HL-60 (cell line): ENCODE data around the gene ARL14.

Experiments used
- DNase-seq, 2 experiments: peaks; one replicate each; pipeline ENCODE4 v3.0.0-alpha.2; 2010 to 2020; ENCODE audit warnings: low read depth in 1 of 2, low spot score in 1 of 2
- H3K27ac ChIP-seq: fragments of 250-450 bp; sonication (Bioruptor Pico); replicated peaks from 2 replicates; pipeline ENCODE4 v1.5.1; 2020; ENCODE audit warnings: mild to moderate bottlenecking, moderate library complexity
- H3K27me3 ChIP-seq: fragments of 250-450 bp; sonication (Bioruptor Pico); 2 replicates; pipeline ENCODE4 v1.5.1; 2021; ENCODE audit warnings: mild to moderate bottlenecking, moderate library complexity; ENCODE audit not compliant: insufficient read depth, poor library complexity, severe bottlenecking
- H3K4me3 ChIP-seq: replicated peaks from 2 replicates; pipeline ENCODE4 v1.5.1; 2011; ENCODE audit warnings: mild to moderate bottlenecking, control low read depth, low read length; ENCODE audit not compliant: insufficient read depth
- GABPA ChIP-seq: IDR thresholded peaks from 2 replicates; pipeline ENCODE4 v1.6.1; 2012; ENCODE audit warnings: low read depth
- POLR2AphosphoS5 ChIP-seq: IDR thresholded peaks from 2 replicates; pipeline ENCODE4 v1.6.1; 2012; ENCODE audit warnings: low read depth
- SPI1 ChIP-seq: IDR thresholded peaks from 2 replicates; pipeline ENCODE4 v1.6.1; 2012; ENCODE audit warnings: low read depth, mild to moderate bottlenecking, borderline replicate concordance
- TF ChIP-seq, protein P1 (sequence below): IDR thresholded peaks from one replicate; pipeline ENCODE4 v1.5.1; 2011; ENCODE audit warnings: low read length, control low read depth, inconsistent platforms; ENCODE audit not compliant: insufficient read depth
- TF ChIP-seq, protein P2 (sequence below): IDR thresholded peaks from 2 replicates; pipeline ENCODE4 v1.6.1; 2012; ENCODE audit warnings: low read depth; ENCODE audit not compliant: insufficient replicate concordance

ARL14 gene

DNA sequence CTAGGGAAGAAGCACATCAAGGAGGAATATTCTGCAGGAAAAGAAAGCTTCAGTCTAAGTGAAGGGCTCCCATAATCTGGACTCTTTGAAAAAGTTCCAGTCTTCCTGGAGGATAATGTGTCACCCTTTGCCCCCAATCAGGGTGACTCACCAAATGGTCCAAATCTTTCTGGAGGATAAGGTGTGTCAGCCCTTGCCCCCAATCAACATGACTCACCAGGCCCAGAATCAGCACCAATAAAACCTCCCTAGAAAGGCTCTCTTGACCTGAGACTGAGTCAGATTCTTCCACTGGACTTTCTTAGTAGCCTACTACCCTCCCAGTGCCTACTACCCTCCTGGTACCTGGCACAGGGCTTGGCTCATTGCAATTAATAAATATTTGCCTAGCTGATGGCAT lies 9.5 kb upstream of the ARL14 start:
- no peak for DNase-seq
- TF ChIP-seq, protein P1, sequence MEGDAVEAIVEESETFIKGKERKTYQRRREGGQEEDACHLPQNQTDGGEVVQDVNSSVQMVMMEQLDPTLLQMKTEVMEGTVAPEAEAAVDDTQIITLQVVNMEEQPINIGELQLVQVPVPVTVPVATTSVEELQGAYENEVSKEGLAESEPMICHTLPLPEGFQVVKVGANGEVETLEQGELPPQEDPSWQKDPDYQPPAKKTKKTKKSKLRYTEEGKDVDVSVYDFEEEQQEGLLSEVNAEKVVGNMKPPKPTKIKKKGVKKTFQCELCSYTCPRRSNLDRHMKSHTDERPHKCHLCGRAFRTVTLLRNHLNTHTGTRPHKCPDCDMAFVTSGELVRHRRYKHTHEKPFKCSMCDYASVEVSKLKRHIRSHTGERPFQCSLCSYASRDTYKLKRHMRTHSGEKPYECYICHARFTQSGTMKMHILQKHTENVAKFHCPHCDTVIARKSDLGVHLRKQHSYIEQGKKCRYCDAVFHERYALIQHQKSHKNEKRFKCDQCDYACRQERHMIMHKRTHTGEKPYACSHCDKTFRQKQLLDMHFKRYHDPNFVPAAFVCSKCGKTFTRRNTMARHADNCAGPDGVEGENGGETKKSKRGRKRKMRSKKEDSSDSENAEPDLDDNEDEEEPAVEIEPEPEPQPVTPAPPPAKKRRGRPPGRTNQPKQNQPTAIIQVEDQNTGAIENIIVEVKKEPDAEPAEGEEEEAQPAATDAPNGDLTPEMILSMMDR = no peak
- no peak overlapping the region for H3K27ac ChIP-seq
- H3K4me3 ChIP-seq = no peak overlapping the region
- H3K27me3 ChIP-seq = no peaks in the 10 kb centered on the region

DNA sequence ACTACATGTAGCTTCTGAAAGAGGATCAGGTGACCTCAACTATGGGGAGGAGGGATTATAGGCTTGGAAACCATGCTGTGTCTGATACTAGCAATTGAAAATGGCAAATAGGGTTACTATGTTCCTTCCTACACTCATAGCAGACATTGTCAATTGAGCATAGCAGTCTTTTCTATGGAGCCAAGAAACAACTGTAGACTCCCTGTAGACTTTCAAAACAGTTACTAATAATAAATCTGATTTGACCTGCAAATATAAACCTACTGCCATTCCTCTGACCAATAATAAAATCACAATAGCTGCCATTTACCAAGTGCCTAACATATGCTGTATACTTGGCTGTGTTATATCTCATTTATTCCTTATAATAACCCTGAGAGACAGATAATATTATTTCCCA lies 8.5 kb upstream of the ARL14 start:
- no peak for DNase-seq
- TF ChIP-seq SPI1 (no peak), POLR2AphosphoS5 (no peak), GABPA (no peak)
- TF ChIP-seq, protein P1 = no peak
- TF ChIP-seq, protein P2, sequence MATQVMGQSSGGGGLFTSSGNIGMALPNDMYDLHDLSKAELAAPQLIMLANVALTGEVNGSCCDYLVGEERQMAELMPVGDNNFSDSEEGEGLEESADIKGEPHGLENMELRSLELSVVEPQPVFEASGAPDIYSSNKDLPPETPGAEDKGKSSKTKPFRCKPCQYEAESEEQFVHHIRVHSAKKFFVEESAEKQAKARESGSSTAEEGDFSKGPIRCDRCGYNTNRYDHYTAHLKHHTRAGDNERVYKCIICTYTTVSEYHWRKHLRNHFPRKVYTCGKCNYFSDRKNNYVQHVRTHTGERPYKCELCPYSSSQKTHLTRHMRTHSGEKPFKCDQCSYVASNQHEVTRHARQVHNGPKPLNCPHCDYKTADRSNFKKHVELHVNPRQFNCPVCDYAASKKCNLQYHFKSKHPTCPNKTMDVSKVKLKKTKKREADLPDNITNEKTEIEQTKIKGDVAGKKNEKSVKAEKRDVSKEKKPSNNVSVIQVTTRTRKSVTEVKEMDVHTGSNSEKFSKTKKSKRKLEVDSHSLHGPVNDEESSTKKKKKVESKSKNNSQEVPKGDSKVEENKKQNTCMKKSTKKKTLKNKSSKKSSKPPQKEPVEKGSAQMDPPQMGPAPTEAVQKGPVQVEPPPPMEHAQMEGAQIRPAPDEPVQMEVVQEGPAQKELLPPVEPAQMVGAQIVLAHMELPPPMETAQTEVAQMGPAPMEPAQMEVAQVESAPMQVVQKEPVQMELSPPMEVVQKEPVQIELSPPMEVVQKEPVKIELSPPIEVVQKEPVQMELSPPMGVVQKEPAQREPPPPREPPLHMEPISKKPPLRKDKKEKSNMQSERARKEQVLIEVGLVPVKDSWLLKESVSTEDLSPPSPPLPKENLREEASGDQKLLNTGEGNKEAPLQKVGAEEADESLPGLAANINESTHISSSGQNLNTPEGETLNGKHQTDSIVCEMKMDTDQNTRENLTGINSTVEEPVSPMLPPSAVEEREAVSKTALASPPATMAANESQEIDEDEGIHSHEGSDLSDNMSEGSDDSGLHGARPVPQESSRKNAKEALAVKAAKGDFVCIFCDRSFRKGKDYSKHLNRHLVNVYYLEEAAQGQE = no peak
- no peak overlapping the region for H3K27ac ChIP-seq
- H3K4me3 ChIP-seq = no peak overlapping the region
- H3K27me3 ChIP-seq = no peaks in the 10 kb centered on the region

DNA sequence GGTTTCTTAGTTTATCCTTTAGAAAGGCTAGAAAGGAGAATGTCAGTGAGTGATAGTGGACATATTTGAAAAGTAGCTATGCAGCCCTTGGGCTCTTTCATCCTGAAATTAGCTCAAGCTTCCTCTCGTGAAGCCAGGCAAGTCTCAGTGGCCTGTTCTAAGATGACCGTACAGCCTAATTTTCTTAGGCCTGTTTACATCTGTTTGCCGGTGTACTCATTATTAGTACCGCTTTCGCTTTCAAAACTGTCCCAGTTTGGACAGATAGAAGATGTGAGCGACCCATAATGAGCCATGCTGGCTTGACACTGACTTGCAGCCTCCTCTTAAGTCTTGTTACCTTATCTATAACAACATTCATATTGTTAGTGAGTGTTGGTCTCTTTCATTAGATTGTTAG lies 5.7 kb upstream of the ARL14 start:
- DNase-seq = no peak
- H3K27me3 ChIP-seq = no peaks in the 10 kb centered on the region
- H3K4me3 ChIP-seq = no peak overlapping the region
- H3K27ac ChIP-seq = no peak overlapping the region
- TF ChIP-seq, protein P1 = no peak
- TF ChIP-seq SPI1 (no peak), GABPA (no peak), POLR2AphosphoS5 (no peak)
- TF ChIP-seq, protein P2 = no peak

DNA sequence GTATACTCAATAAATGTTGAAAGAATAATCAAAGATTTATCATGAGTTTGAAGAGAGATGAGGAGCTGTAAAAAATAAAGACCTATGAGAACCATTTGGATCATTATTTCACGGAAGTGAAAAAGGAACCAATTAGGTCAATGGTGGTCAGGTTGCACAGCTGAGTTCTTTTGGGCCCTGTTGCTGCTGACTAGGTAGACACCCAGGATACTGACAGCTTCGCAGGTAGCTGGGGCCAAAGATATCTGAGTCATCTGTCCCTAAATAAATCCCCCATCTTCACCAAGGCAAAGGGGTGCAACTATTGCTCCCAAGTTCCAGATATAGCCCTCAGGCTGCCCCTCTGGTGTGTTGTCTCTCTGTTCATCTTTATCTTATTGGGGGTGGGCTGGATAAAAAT lies 5.0 kb upstream of the ARL14 start:
- DNase-seq = no peak
- Histone ChIP-seq H3K27ac (no peak overlapping the region), H3K4me3 (no peak overlapping the region), H3K27me3 (no peaks in the 10 kb centered on the region)
- TF ChIP-seq POLR2AphosphoS5 = no peak
